HG02870 (cell line): ENCODE results near the gene ERC2.

Experiments used
- ATAC-seq: cut with Tn5 transposase; IDR thresholded peaks from one replicate; pipeline ENCODE4 v1.9.1; 2021; ENCODE audit warnings: mild to moderate bottlenecking, moderate library complexity; ENCODE audit not compliant: unreplicated experiment

ERC2 gene

DNA sequence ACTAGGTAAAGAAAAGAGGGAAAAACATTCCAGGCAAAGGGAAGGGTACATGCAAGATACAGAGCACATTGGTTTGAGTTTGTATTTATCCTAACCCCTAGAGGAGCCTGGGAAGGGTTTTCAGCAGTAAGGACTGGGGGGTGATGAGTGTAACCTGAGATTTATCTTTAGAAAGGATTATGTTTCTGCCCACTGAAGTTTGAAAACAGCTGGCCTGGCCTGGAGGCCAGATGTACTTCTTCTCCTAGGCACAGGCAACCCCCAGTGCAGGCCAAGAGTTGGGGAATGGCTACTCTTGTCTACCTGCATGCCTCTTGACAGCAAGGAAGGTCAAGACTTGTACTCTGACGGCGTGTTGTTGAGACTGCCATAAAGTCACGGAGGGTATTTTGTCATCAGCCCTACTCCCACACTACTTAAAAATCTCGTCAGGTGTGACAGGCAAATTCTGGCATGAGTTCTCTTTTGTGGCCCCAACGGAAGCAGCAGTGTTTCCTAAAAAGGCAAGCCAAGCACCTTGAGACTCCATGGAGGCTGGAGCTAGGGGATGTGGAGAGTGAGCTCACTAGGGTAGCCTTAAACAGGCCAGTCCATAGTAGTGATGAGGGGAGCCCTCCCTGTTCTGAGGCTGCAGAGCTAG is 739.7 kb downstream of the ERC2 start:
- no peak for ATAC-seq

DNA sequence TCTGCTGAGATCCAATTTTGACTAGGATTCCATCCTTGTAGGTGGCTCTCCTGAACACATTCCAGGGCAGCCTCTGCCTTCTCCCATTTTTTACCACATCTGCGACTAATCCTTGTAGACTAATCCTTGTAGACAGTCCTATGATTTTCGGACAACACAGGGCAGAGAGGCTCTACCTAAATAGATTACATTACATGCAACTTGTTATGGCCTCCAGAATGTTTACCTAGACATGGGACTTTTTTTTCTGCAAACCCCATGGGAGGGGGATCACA is 741.8 kb downstream of the ERC2 start:
- ATAC-seq, result no peak

DNA sequence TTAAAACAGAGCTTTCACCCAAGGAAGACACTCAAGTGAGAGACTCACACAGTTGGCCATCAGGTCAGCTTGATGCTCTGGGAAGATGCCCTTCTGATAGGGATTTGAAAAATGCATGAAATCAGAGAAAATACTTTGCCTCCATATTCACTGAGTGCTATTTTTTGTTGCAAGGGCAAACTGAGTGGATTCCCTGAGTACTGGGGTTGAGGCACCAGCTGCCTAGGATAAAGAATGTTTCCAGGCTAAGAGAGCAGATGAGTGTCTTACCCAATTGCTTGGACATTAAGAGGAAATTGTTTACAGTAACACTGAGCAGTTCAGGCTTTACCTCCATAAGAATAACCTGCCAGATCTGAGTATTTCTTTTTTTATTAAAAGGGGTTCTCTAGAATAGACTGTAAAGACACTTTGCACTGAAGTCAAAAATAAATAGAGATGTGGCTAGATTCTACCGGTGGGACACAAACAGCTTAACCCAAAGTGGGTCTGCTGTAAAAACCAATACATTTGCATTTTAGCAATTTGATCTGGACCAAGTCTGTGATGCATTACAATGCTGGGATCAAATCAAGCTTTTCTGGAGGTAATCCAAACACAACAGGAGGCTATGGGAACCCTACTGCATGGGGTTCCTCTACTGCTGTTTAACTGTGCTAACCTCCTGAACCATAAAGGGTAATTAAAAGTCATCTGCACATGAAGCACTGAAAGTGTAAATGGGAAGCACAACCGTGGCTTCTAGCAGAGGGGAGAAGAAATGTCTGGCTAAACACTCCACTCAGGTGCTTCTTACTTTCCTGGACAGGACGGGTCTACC is 742.4 kb downstream of the ERC2 start:
- no peak for ATAC-seq

DNA sequence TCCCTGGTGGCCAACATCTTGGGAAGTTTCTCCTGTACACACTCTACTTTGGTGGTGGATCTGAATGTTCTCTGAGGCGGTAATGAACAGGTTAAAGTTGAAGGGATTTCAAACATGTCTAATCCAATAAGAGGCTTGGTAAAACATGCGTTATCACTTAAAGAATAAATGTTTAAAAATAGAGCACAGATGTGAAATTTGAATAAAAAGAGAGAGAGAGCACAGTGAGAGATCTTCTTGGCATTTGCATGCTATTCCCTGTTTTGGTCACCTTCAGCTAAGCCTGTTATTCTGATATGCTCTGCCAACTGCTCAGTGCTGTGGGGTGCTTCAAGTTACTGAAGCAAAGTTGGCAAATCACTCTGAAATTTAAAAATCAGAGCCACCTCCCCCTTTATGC is 743.4 kb downstream of the ERC2 start:
- ATAC-seq, result peak; percentile 66

DNA sequence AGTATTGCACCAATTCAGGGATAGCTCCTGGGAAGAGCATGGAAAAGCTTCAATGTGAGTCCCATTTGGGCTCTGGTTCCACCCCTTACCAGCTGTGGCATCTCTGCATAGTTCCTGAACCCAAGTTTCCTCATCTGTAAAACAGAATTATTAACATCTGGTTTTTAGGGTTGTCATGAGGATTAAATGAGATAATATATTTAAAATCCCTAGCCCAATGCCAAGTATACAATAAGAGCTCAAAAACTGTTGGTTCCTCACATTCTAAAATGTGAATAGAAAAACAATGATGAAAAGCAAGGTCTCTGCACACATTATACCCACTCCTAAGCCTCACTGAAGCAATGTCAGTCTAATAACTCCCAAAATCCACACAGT is 743.9 kb downstream of the ERC2 start:
- no peak for ATAC-seq

DNA sequence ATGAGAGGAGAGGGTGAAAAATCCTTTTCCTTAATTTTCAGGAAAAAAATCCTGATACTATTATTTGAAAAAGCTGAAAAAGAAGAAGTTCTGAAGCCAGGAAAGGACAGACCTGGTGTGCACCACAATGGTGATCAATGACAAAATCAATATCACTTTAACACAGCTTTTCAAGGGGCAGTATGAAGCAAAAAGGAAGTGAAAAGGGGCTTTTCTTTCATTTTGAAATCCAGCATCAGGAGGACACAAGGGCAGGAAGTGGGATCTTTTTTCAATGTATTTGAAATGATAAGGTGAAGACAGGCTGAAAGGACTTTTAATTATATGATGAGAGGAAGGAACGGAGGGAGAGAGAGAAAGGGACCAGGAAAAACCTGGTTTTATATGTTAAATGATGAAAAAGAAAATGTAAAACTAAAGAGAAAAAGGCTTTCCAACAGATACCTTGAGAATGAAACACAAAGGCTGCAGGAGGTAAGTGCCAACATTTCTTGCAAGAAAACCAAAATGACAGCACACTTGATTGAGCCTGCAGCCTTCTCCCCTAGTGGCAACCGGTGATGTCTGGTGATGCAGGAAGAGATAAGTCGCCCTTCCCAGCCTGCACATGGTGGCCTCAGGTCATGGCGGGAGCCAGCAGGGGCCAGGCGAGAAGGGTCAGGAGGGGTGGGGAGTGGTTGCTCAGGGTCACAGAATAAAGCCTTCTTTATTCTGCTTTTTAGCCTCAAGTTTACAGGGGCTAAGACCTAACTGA is 744.4 kb downstream of the ERC2 start:
- no peak for ATAC-seq

DNA sequence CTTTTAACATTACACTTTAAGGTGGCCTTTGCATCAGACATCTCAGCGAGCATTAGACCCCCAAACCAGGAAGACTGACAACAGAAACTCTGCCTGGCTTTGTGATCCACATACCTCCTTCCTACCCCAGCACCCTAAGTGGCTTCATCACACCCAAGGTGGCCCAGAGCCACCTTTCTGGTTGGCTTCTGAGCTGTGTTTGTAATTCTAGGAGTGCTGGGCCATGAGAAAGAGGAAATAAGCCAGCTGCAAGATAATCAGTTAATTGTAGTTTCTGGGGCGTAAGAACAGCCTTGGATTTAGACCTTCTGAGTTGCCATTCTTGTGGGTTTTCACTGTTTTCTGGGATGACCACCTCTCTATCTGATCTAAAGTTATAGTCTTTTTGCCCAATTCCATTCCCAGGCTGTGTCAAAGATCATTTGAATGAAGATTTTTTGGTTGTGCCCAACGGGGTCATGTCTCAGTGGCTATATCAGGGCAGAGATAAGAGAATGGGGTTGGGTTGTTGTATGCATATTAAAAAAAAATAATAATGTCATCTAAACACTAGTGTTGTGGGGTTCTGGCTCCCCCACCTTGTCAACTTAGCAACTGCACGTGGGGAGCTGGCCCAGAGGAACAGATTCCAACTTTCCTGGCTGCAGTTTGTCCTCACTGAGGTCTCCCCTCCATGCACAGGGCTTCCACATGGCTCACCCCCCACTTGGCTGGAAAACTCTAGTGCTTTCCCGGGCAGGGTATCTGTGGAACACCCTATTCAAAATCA is 746.4 kb downstream of the ERC2 start:
- ATAC-seq, result no peak

DNA sequence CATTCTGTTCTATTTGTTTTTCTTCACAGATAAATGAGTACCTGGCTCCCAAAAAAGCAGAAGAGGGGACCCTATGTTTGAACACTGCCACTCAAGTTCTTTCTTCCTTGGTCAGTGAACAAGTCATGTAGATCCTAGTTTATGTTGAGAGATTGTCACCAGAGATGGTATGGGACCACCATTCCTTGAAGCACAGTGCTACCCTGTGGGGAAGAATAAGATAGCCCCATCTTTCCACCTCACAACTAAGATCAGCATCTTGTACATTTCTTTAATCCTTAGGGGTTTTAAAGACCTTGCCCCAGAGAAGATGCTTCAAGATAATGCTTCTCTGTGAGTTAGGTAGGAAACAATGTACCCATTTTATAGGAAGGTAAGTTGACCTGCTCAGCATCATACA is 747.7 kb downstream of the ERC2 start:
- peak; percentile 43 for ATAC-seq

DNA sequence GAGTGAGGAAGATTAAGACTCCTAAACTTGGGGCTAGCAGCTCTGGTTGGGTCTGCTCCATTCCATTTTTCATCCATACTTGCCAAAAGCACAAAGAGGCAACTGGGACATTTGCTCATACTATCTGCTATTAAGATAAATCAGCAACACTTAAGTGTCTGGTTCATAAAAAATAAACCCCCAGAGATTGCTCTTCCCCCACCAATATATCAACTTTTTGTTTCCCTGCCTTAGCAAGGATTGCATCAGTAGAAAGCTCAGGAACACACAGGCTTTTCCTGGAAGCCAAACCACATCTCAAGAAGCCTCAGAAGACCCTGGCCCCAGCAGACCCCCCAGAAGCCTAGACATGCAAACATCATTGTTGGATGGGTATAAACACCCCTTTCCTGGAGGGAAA is 748.8 kb downstream of the ERC2 start:
- no peak for ATAC-seq

DNA sequence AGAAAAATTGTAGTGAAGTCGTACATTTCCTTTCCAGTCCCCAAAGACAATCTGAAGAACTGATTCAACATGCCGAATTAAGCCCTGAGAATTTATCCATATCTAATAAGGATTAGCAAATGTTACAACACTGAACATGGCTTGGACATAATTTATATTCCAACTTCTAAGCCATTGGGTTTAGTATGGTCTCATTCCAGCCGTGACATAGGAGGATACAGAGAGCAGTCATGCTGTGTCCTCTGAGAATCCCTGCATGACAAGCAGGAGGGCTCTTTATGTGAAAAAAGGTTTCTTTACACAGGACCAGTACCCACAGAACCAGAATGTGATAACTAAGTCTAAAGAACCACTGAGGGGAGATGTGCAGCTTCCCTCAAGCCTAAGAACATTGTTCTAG is 749.3 kb downstream of the ERC2 start:
- ATAC-seq, result no peak

DNA sequence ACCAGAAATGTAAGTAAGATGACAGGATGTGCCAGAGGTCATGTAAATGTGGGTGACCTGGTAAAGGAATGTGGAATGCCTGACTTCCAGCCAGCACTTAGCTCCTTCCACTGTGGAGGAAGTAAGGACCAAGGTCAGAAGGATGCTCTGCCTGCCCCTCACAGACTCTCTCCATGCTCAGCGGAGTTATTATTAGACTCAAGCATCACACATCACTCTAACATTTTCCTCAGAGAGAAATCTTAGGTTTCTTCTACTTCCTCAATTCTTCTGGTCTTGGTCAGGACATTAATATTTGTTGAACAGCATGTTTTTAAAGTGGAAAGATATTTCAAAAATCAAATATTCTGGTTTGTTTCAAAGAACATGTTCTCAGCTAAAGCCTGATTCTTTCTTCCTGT is 749.7 kb downstream of the ERC2 start:
- ATAC-seq, result no peak

DNA sequence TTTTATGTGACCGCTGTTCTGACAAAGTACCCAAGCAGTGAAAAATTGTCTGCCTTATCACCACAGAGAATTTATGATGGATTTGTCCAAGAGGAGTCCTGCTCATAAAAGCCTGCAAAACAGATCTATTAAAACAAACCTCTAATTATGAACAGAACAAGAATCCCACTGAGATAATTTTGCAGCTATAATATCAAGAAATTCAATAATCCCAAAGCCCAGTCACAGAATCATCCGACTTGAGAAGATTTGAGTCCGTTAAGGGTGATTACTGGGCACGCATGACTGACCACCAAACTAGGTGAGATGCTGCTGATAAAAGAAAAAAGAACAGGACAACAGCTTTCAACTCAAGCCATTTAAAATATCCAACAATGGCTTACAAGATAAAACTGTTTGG is 750.2 kb downstream of the ERC2 start:
- ATAC-seq, result no peak

DNA sequence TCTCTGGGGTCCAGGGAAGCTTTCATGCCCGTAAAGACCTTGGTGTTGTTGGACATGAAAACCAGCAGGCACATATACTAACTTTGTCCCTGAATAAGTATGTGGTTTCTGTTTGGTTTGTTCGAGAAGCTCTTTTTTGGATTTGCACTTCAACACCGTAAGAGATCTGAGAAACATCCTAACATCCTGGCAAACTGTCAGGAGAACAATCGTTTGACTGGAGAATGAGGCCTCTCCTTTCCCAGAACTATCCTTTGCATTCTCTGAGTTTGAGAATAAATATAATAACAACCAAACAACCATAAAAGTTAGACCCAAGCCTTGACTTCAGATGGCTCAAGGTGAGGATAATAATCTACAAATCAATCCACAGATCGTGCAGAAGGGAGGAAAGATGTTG is 750.8 kb downstream of the ERC2 start:
- no peak for ATAC-seq

DNA sequence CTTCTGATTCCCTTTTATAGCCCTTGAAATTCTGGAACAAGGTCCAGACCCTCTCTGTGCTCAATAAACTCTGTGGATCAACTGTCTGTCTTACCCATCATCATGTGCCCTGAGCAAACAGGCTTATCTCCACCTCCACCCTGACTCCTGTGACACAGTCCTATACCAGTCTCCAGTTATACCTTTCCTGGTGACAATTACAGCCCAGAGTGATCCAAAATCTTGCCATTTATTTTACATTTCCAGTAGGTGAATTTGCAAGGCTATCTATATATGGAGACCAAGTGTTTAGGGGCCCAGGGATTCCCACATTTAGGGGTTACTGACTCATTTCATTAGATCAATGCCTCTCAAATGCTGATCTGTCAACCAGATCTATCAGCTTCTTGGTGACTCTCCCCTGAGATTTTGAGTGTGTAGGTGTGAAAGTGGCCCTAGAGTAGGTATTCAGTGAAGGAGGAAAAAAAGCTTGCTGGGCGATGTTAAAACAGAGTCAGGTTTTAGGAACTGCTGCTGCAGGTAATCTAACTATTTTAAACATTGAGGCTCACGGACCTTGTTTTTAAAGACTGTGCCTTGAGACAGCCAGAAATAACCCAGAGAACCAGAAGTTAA is 751.5 kb downstream of the ERC2 start:
- no peak for ATAC-seq

DNA sequence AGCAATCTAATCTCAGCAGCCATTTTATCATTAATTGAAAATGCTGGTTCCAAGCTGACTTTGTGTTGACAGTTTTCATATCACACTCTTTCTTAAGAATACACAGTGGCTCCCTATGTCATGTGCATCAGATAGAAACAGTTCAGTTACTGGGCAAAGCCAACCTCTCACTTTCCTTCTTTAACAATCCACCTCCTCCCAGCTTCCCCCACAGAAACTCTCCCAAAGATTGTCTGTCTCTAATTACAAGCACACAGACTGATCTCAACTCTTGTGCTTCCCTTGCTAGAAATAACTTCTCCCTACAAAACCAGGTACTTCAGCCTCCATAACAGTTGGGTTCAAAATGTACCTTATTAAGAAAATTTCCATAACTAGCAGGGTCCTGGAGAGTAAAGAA is 752.2 kb downstream of the ERC2 start:
- ATAC-seq, result no peak

DNA sequence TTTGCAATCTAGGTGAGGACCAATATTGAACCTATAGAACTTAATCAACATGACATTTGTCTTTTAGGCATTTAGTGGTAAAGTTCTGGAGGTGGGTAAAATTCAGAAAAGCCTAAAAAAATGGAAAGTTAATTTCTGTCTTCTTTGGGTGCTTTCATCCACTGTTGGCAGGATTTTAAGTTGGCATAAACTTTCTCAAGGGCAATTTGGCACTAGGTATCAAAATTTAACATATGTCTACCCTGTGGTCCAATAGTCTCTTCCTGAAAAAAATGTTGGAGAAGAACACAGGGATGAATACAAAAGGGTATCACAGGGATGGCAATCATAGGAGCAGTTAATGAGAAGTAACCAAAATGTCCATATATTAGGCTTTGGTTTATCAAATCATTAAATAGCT is 754.2 kb downstream of the ERC2 start:
- no peak for ATAC-seq

DNA sequence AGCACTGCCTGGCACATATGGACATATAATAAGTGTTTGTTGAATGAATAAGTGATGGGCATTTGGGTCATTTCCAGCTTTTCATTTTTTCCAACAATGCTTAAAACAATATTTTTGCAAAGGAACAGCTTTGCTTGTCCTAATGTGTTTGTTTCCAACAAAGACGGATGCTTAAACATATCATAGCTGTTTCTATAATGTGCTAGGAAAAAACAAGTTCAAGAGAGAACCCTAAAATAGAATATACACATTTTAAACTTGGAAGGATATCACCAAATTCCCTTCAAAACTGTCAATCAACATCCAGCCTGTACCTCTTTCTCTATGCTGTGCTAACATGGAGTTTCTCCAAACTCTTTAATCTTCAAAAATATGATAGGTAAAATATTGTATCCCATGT is 756.6 kb downstream of the ERC2 start:
- no peak for ATAC-seq

DNA sequence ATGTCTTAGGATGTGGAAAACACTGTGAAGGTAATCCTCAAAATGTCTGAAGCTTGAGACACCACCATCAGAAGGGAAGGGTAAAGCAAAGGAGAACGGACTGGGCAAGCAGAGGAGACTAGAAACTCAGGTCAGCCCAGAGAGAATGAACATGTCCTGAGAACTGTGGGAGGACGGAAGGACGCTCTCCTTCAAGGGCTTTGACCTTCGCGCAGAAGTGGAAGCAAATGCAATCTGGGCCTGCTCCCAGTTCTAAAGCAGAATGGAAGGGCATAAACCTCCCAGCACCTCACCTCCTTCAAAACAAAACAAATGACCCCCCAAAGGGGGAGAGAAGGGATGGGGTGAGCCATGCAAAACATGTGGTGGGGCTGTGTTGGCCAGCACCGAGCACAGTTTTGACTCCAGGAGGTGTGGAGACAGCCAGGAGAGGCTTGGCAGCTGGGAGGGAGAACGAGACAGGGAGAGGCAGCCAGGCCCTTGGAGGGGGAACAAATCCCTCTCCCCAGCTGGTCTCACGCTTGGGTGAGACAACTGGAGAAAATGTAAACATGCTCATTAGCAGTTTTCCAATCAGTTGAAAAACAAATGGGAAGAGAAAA is 758.8 kb downstream of the ERC2 start:
- no peak for ATAC-seq

DNA sequence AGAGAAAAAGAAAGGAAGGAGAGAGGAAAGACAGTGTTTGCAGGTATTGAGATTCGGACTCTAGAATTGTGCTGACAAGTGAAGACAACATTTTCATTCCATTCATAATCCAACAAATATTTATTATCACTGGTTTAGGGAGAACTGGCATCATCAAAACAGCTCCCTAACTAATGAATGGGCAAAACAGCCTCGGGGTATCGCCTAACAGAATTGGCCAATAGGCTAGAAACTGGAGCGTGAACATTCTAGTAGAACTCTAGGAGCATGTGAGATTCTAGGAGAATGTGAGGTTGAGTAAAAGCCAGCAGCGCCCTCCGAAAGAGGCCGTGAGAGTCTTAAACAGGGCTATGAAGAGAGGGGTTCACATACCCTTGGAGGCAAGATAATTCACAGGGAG is 759.3 kb downstream of the ERC2 start:
- ATAC-seq, result no peak

DNA sequence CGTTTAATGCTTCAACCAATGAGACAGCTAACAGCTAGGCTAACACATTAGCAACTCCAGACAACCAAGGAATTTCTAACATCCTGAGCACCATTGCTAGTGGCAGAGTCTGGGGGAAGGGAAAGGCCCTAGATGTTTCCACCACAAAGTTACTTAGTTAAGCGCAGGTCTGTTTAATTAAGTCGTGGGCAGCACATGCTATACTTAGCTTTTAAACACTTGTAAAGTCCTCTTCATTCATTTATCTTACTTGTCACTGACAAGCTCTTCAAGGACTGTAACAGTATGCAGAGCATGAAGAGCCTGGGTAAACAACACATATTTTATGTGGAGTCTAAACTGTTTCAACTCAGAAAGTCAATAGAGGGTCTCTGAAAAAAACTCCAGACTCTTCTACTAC is 760.0 kb downstream of the ERC2 start:
- no peak for ATAC-seq

DNA sequence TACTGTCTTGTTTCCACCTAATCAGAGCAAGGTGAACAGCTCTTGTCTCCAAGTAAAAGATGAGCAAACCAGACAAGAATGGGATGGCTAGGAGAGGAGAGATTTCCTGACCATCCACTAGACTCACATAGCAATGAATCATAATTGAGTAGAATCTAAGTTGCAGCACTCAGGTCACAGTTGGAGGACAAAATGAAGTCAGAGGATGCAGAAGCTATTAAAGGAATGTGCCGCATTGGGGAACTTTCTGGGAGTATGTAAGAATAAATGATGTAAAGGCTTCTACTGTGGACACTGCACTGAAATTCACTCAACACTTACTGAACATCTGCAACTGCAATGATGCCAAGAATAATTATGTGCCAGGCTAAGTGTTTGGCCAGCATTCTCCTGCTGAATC is 763.7 kb downstream of the ERC2 start:
- ATAC-seq, result no peak
